Keratinocyte (primary cell): Measurements from ENCODE around the gene PNLDC1. TPM values are rescaled to one million over a fixed set of nuclear protein-coding genes. Genes with fewer than 3 reads are reported as not detected.

ENCODE experiments used
- DNase-seq: peaks from one replicate; pipeline ENCODE4 v3.0.0-alpha.2; 2011; ENCODE audit warnings: low read depth, missing footprints, low spot score
- FAIRE-seq: peaks from 2 replicates; lab custom pipeline; 2011; peaks lifted over from hg19 to GRCh38; lab: Jason Lieb, UNC
- H2AFZ ChIP-seq: 2 replicates; pipeline ENCODE4 v1.6.0; 2012; ENCODE audit warnings: low read length, control low read depth, inconsistent platforms; ENCODE audit not compliant: control insufficient read depth
- H3K27ac ChIP-seq: 2 replicates; pipeline ENCODE4 v1.5.1; 2011; ENCODE audit warnings: low read length; ENCODE audit not compliant: control insufficient read depth, insufficient read depth
- H3K27me3 ChIP-seq: 3 replicates; pipeline ENCODE4 v1.6.0; 2011; ENCODE audit warnings: low read length; ENCODE audit not compliant: control insufficient read depth, insufficient read depth; ENCODE audit errors: extremely low read depth
- H3K36me3 ChIP-seq, 2 experiments: 2 replicates in 1 of 2; 3 replicates in 1 of 2; pipeline ENCODE4 v1.5.1; 2011; ENCODE audit warnings: low read length in 2 of 2, mild to moderate bottlenecking in 1 of 2; ENCODE audit not compliant: control insufficient read depth in 2 of 2, insufficient read depth in 2 of 2; ENCODE audit errors: extremely low read depth in 1 of 2
- H3K4me1 ChIP-seq: 3 replicates; pipeline ENCODE4 v1.5.1; 2011; ENCODE audit warnings: low read length; ENCODE audit not compliant: control insufficient read depth, insufficient read depth; ENCODE audit errors: extremely low read depth
- H3K4me2 ChIP-seq: 3 replicates; pipeline ENCODE4 v1.6.0; 2011; ENCODE audit warnings: low read depth, low read length; ENCODE audit not compliant: control insufficient read depth, insufficient read depth; ENCODE audit errors: extremely low read depth
- H3K4me3 ChIP-seq, 3 experiments: fragments of 200-600 bp in 1 of 3; sonication (generic) in 1 of 3; 2 replicates in 2 of 3; 3 replicates in 1 of 3; pipeline ENCODE4 v1.5.1; 2011 to 2016; ENCODE audit warnings: low read length in 3 of 3, mild to moderate bottlenecking in 3 of 3, control low read depth in 2 of 3, inconsistent platforms in 1 of 3, low read depth in 1 of 3, mixed read lengths in 1 of 3, mixed run types in 1 of 3, moderate library complexity in 1 of 3; ENCODE audit not compliant: control insufficient read depth in 2 of 3, insufficient read depth in 2 of 3; ENCODE audit errors: extremely low read depth in 1 of 3
- H3K79me2 ChIP-seq: 2 replicates; pipeline ENCODE4 v1.6.0; 2012; ENCODE audit warnings: low read length; ENCODE audit not compliant: control insufficient read depth, insufficient read depth
- H3K9ac ChIP-seq: 3 replicates; pipeline ENCODE4 v1.6.0; 2011; ENCODE audit warnings: low read length; ENCODE audit not compliant: control insufficient read depth, insufficient read depth; ENCODE audit errors: extremely low read depth
- H3K9me1 ChIP-seq: 3 replicates; pipeline ENCODE4 v1.6.0; 2011; ENCODE audit warnings: low read length; ENCODE audit not compliant: control insufficient read depth, insufficient read depth; ENCODE audit errors: extremely low read depth
- H3K9me3 ChIP-seq: 2 replicates; pipeline ENCODE4 v1.5.1; 2012; ENCODE audit warnings: low read depth, low read length; ENCODE audit not compliant: control insufficient read depth
- H4K20me1 ChIP-seq: 3 replicates; pipeline ENCODE4 v1.6.0; 2011; ENCODE audit warnings: low read length; ENCODE audit not compliant: control insufficient read depth, insufficient read depth; ENCODE audit errors: extremely low read depth
- CTCF ChIP-seq, 3 experiments: IDR thresholded peaks in 1 of 3; conservative IDR thresholded peaks in 1 of 3; optimal IDR thresholded peaks in 1 of 3; 2 replicates in 2 of 3; 3 replicates in 1 of 3; pipeline versions ENCODE3 to v1.5.1; 2011; ENCODE audit warnings: low read length in 3 of 3, mild to moderate bottlenecking in 3 of 3, moderate library complexity in 2 of 3, control low read depth in 1 of 3, inconsistent platforms in 1 of 3; ENCODE audit not compliant: insufficient read depth in 2 of 3; ENCODE audit errors: extremely low read depth in 1 of 3
- EZH2 ChIP-seq: IDR thresholded peaks from one replicate; pipeline ENCODE4 v1.6.1; 2012; ENCODE audit warnings: inconsistent platforms, mild to moderate bottlenecking, low read length, moderate library complexity
- dilution Hi-C: fragments of 300-500 bp; cut with MboI; formaldehyde crosslinking; loops from one replicate; pipeline ENCODE4 v1.7.0; 2020; ENCODE audit warnings: low sequenced_read_pairs; ENCODE audit not compliant: extremely low pct_ligation_motif_present
- polyA plus RNA-seq, 5 experiments: library from polyadenylated mRNA; depleted of rRNA in 3 of 5; stranded (reverse) in 3 of 5; stranded (forward) in 1 of 5; unstranded in 1 of 5; fragments of >200 nt; gene quantifications; 1 replicate in 1 of 5; 2 replicates in 3 of 5; 3 replicates in 1 of 5; pipeline versions ENCODE4 v1.2.1 to v1.2.3, GENCODE V29; 2011 to 2012; ENCODE audit warnings: missing spikeins in 2 of 5, low read depth in 1 of 5, low replicate concordance in 1 of 5

PNLDC1 gene
- polyA plus RNA-seq, 1 donor (not counting 4 experiments of a cell fraction or from before 2014, with no cell fraction given): 0.14 TPM

- Histone ChIP-seq H3K79me2 (no peaks in the 10 kb centered on the region), H3K27me3 (no peaks in the 10 kb centered on the region), H3K4me2 (no peak overlapping the region), H4K20me1 (no peaks in the 10 kb centered on the region), H2AFZ (no peak overlapping the region), H3K27ac (no peak overlapping the region), H3K9me3 (no peaks in the 10 kb centered on the region), H3K9me1 (no peaks in the 10 kb centered on the region), H3K4me3 (no peak overlapping the region), H3K9ac (no peak overlapping the region), H3K36me3 (no peaks in the 10 kb centered on the region), H3K4me1 (peaks cover 7% of the 10 kb centered on the region)
- dilution Hi-C loops: no loop called here
- FAIRE-seq (no peak), DNase-seq (no peak)
- TF ChIP-seq EZH2 (no peak), CTCF (optimal IDR thresholded peaks at IDR 0.05 in 1 of 3, IDR thresholded peaks at IDR 0.05 in 1 of 3, conservative IDR thresholded peaks at IDR 0.05 in 1 of 3; ENCODE audit: extremely low read depth in 1 of 3, insufficient read depth in 2 of 3, low read length in 3 of 3) (no peak)
Observed at GRCh38 chr6:159805440-159806020, 5.5 kb downstream of the PNLDC1 start.

- H3K27me3 ChIP-seq: no peaks in the 10 kb centered on the region
- no peak overlapping the region for H3K4me3 ChIP-seq
- no peaks in the 10 kb centered on the region for H3K9me1 ChIP-seq
- H3K9ac ChIP-seq: no peak overlapping the region
- no peak for FAIRE-seq
- TF ChIP-seq CTCF (optimal IDR thresholded peaks at IDR 0.05 in 1 of 3, IDR thresholded peaks at IDR 0.05 in 1 of 3, conservative IDR thresholded peaks at IDR 0.05 in 1 of 3; ENCODE audit: extremely low read depth in 1 of 3, insufficient read depth in 2 of 3, low read length in 3 of 3): no peak
- H3K4me2 ChIP-seq: no peak overlapping the region
- H3K36me3 ChIP-seq: no peaks in the 10 kb centered on the region
- H3K4me1 ChIP-seq: peaks cover 7% of the 10 kb centered on the region
- dilution Hi-C loops: no loop called here
- DNase-seq: no peak
- no peak overlapping the region for H3K27ac ChIP-seq
- H3K9me3 ChIP-seq: no peaks in the 10 kb centered on the region
- H4K20me1 ChIP-seq: no peaks in the 10 kb centered on the region
- no peaks in the 10 kb centered on the region for H3K79me2 ChIP-seq
- H2AFZ ChIP-seq: no peak overlapping the region
Observed at GRCh38 chr6:159806021-159806458, 6.0 kb downstream of the PNLDC1 start.
